ENCODE data around the gene PRSS27.
"Not testable (repeated sequence)": the region's sequence is repeated elsewhere in the genome, so short reads cannot be mapped to it uniquely, and the experiment has no call there.

The PRSS27 gene

GRCh38 chr16:2707368-2708289, 12.4 kb downstream of the PRSS27 start:
- no peak for DNase-seq

- no peak for DNase-seq
Measured at GRCh38 chr16:2706611-2707311, 13.3 kb downstream of the PRSS27 start.

- no peak for DNase-seq
Measured at GRCh38 chr16:2706085-2706484, 13.9 kb downstream of the PRSS27 start.

- DNase-seq = no peak
Measured at GRCh38 chr16:2705351-2705750, 14.7 kb downstream of the PRSS27 start.

GRCh38 chr16:2704983-2705275, 15.1 kb downstream of the PRSS27 start:
- no peak for DNase-seq

GRCh38 chr16:2704166-2704982, 15.7 kb downstream of the PRSS27 start:
- DNase-seq = no peak

- DNase-seq = no peak
Measured at GRCh38 chr16:2702871-2703745, 16.9 kb downstream of the PRSS27 start.

- no peak for DNase-seq
Measured at GRCh38 chr16:2702438-2702825, 17.6 kb downstream of the PRSS27 start.

- DNase-seq = no peak
Measured at GRCh38 chr16:2701713-2702437, 18.1 kb downstream of the PRSS27 start.

GRCh38 chr16:2701272-2701671, 18.8 kb downstream of the PRSS27 start:
- no peak for DNase-seq

- no peak for DNase-seq
Measured at GRCh38 chr16:2700786-2701185, 19.2 kb downstream of the PRSS27 start.

- DNase-seq = no peak
Measured at GRCh38 chr16:2699791-2700600, 20.0 kb downstream of the PRSS27 start.

- no peak for DNase-seq
Measured at GRCh38 chr16:2698965-2699750, 20.9 kb downstream of the PRSS27 start.

GRCh38 chr16:2698103-2698870, 21.7 kb downstream of the PRSS27 start:
- no peak for DNase-seq

GRCh38 chr16:2697401-2697948, 22.5 kb downstream of the PRSS27 start:
- no peak for DNase-seq

- DNase-seq = not testable (repeated sequence)
Measured at GRCh38 chr16:2696601-2697250, 23.3 kb downstream of the PRSS27 start.

- no peak for DNase-seq
Measured at GRCh38 chr16:2692948-2693651, 26.9 kb downstream of the PRSS27 start.
